ENCODE results near the gene PCGF2. TPM values are rescaled to one million over a fixed set of nuclear protein-coding genes. Genes with fewer than 3 reads are reported as not detected.

Gene PCGF2
- polyA plus RNA-seq, 4 donors = 7.6 to 30.2 (median 23.2) TPM

DNA sequence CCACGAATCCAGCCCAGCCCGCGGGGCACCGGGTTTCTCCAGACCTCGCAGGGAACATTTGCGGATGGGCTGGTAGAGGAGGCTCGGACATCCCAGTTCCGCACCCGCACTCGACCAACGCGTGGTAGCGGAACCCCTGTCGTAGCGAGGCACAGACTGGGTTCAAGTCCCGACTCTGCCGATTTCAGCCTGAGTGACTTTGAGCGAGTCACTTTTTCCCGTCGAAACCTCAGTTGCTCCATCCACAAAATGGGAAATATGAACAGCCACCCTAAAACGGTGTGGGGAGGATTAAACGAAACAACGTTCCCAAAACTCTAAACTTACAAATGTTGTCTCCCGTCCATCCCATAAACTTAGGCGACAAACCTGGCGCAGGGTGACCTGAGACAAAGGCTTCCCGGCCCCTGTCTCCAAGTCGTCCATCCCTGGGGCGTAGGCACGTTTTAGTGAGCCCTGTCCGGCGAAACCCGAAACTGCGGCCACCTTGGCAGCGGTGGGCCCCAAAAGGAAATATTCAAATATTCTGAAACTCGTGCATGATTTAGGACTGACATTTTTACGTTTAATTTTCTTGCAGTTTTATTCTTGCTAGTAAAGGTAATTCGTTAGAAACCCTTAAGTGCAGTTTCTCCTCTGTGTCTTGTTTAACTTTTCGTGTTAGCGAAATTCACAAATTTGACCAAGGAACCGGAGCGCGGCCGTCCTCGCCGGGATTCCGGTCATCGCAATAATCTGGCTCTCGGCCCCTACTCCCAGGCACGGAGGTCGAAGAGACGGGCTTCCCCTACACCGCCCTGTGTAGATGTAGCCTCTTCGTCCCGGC lies 45.0 kb downstream of the PCGF2 start:
- H3K27me3 ChIP-seq (ENCODE audit: control insufficient read depth in 3 of 3, insufficient read depth in 3 of 3, low read length in 3 of 3) = no peaks in the 10 kb centered on the region
- FAIRE-seq = no peak
- DNase-seq = no peak
- H3K27ac ChIP-seq (ENCODE audit: low read depth in 1 of 3, low read length in 2 of 3) = peak overlapping the region; percentile 95 to 98 (median 97)
- H3K4me1 ChIP-seq (ENCODE audit: control insufficient read depth in 3 of 3, insufficient read depth in 2 of 3, low read depth in 1 of 3, low read length in 2 of 3) = peaks cover 2 to 25% (median 2%) of the 10 kb centered on the region in 3 donors
- H3K4me3 ChIP-seq (ENCODE audit: low read depth in 1 of 3, low read length in 3 of 3) = peak overlapping the region; percentile 90 to 91 (median 90)
- H3K9me3 ChIP-seq (ENCODE audit: control insufficient read depth in 2 of 2, insufficient read depth in 1 of 2, low read depth in 1 of 2, low read length in 1 of 2) = no peaks in the 10 kb centered on the region
- WGBS, 3 donors = 1 to 2% (median 1%) methylated on average over 55 of the region's 55 CpGs
- H3K36me3 ChIP-seq (ENCODE audit: control insufficient read depth in 3 of 3, insufficient read depth in 2 of 3, low read depth in 1 of 3, low read length in 3 of 3) = peaks cover 0 to 11% (median 0%) of the 10 kb centered on the region in 3 donors

DNA sequence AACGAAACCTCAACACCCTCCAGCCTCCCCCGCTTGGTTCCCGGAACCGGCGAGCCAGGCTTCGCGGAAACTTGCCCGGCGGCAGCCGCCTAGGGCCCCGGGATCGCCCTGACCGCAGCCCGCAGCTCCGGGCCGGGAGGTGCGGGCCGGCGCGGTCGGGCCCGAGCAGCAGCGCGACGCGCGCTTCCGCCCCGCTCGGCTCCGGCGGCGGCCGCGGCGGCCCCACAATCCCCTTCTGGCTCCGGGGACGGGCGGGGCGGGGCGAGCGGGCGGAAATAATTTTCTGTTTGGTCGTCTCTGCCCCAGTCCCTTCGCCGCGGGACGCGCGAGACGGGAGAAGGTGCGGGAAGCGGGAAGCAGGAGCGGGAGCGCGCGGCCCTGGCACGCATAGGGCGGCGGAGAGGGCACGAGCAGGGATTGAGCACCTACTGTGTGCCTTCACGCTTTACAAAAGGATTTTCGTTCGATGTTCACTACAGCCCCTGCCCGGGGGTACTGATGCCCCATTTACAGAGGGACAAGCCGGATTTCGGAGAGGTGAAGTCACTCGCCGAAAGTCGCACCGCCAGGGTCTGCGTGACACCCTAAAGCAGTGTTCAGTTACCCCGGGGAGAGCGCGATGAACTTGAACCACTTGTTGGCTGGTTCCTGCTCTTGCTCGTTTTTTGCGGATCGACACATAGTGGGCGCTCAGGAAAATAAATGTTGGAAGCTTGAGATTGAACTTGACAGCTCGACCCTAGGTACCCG lies 45.8 kb downstream of the PCGF2 start:
- WGBS, 3 donors = 0 to 1% (median 1%) methylated on average over 51 to 81 of the region's 81 CpGs
- Histone ChIP-seq H3K9me3 (ENCODE audit: control insufficient read depth in 2 of 2, insufficient read depth in 1 of 2, low read depth in 1 of 2, low read length in 1 of 2) (no peaks in the 10 kb centered on the region), H3K27me3 (ENCODE audit: control insufficient read depth in 3 of 3, insufficient read depth in 3 of 3, low read length in 3 of 3) (no peaks in the 10 kb centered on the region), H3K4me3 (ENCODE audit: low read depth in 1 of 3, low read length in 3 of 3) (peak overlapping the region; percentile 72 to 90 (median 90)), H3K36me3 (ENCODE audit: control insufficient read depth in 3 of 3, insufficient read depth in 2 of 3, low read depth in 1 of 3, low read length in 3 of 3) (peaks cover 0 to 3% (median 0%) of the 10 kb centered on the region in 3 donors), H3K4me1 (ENCODE audit: control insufficient read depth in 3 of 3, insufficient read depth in 2 of 3, low read depth in 1 of 3, low read length in 2 of 3) (peaks cover 2 to 25% (median 2%) of the 10 kb centered on the region in 3 donors), H3K27ac (ENCODE audit: low read depth in 1 of 3, low read length in 2 of 3) (peak overlapping the region; percentile 95 to 98 (median 97))
- DNase-seq = peak; percentile 90 to 96
- FAIRE-seq = no peak

DNA sequence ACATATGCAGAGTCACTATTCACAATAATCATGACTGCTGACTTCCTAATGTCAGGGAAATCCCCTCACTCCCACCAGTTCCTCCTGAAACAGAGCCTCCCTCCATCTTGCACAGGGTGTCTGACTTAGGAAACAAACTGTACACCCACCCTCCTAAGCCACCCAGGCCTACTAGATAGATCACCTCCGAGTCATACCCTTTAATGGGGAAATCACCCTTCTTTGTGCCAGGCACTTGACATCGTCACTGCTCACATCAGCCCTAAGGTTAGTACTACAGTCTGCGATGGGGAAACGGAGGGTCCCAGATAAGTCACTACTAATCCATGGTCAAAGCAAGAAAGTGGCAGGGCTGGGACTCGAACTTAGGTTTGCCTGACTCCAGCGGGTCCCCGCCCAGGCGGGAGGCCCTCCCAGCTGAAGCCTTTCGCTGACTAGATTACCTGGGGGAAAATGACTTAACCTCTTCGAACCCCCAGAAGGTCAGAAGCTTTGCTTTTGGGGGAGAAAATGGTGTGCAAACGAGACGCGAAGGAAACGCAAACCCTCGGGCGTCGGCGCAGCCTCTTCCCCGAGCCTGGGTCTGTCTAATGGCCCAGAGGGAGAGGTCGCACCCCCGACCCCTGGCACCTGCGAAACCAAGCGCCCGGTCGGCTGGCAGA lies 46.5 kb downstream of the PCGF2 start:
- WGBS, 3 donors = 2% methylated on average over 25 of the region's 25 CpGs
- Histone ChIP-seq H3K36me3 (ENCODE audit: control insufficient read depth in 3 of 3, insufficient read depth in 2 of 3, low read depth in 1 of 3, low read length in 3 of 3) (no peaks in the 10 kb centered on the region), H3K27ac (ENCODE audit: low read depth in 1 of 3, low read length in 2 of 3) (peak overlapping the region; percentile 91 to 98 (median 95)), H3K4me1 (ENCODE audit: control insufficient read depth in 3 of 3, insufficient read depth in 2 of 3, low read depth in 1 of 3, low read length in 2 of 3) (peaks cover 2 to 25% (median 2%) of the 10 kb centered on the region in 3 donors), H3K27me3 (ENCODE audit: control insufficient read depth in 3 of 3, insufficient read depth in 3 of 3, low read length in 3 of 3) (no peaks in the 10 kb centered on the region), H3K9me3 (ENCODE audit: control insufficient read depth in 2 of 2, insufficient read depth in 1 of 2, low read depth in 1 of 2, low read length in 1 of 2) (no peaks in the 10 kb centered on the region), H3K4me3 (ENCODE audit: low read depth in 1 of 3, low read length in 3 of 3) (peak overlapping the region; percentile 72 to 90 (median 90))
- no peak for FAIRE-seq
- no peak for DNase-seq

DNA sequence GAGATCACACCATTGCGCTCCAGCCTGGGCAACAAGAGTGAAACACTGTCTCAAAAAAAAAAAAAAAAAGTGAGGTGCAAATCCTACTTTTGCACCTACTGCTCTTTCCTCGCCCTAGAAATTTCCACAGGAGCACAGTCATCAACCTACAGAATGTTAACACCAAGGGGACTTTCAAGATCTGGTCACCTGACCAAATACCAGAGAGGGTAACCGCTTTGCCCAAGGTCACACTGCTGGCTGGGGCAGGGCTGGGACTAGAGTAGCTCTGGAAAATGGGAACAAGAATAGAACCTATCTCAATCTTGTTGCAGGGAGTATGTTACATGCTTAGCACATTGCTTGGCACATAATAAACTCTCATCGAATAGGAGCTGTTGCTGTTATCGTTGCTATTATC lies 49.4 kb downstream of the PCGF2 start:
- FAIRE-seq = no peak

DNA sequence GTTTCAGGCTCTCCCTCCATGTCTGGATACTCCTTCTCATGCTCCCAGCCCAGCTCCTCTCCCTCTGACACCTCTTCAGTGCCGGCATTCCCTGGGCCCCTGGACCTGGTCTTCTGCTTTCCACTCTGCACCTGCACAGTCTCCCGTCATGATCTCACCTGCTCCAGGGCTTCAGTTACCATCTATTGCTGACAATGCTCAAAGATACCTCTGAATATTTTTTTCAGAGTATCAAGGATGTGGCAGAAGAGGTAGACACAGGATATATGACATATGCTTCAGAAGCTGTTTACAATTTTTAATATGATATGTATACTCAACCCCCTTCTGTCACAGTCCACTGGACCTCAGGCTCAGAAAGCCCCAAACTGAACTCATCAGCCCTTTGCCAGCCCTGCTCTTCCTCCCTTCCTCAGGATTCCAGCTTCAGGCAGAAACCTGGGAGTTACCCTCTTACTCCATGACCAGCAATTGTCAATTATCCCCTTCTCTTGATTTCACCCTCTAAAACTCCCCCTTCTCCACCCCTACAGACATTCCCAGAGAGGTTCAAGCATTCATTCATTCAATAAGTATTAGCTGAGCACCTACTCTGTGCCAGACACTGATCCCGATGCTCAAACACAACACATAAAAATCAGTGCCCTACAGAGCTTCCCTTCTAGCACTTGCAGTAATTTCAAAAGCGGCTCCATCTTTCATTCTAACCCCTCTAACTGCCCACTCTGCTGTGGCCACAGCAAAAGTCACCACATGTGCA lies 50.9 kb downstream of the PCGF2 start:
- no peak overlapping the region for H3K4me3 ChIP-seq (ENCODE audit: low read depth in 1 of 3, low read length in 3 of 3)
- H3K4me1 ChIP-seq (ENCODE audit: control insufficient read depth in 3 of 3, insufficient read depth in 2 of 3, low read depth in 1 of 3, low read length in 2 of 3) = peaks cover 2 to 24% (median 2%) of the 10 kb centered on the region in 3 donors
- FAIRE-seq (no peak), DNase-seq (no peak)
- no peak overlapping the region for H3K27ac ChIP-seq (ENCODE audit: low read depth in 1 of 3, low read length in 2 of 3)
- H3K9me3 ChIP-seq (ENCODE audit: control insufficient read depth in 2 of 2, insufficient read depth in 1 of 2, low read depth in 1 of 2, low read length in 1 of 2) = no peaks in the 10 kb centered on the region
- H3K27me3 ChIP-seq (ENCODE audit: control insufficient read depth in 3 of 3, insufficient read depth in 3 of 3, low read length in 3 of 3) = no peaks in the 10 kb centered on the region
- 66 to 80% (median 78%) methylated on average over 4 of the region's 4 CpGs for WGBS, 3 donors
- H3K36me3 ChIP-seq (ENCODE audit: control insufficient read depth in 3 of 3, insufficient read depth in 2 of 3, low read depth in 1 of 3, low read length in 3 of 3) = no peaks in the 10 kb centered on the region

More for the DNA sequence above, 49.4 kb downstream of the PCGF2 start:
- H3K4me1 ChIP-seq (ENCODE audit: control insufficient read depth in 3 of 3, insufficient read depth in 2 of 3, low read depth in 1 of 3, low read length in 2 of 3) = peaks cover 2 to 27% (median 2%) of the 10 kb centered on the region in 3 donors
- no peak overlapping the region for H3K4me3 ChIP-seq (ENCODE audit: low read depth in 1 of 3, low read length in 3 of 3)
- 84 to 91% (median 87%) methylated on average over 5 of the region's 5 CpGs for WGBS, 3 donors
- H3K36me3 ChIP-seq (ENCODE audit: control insufficient read depth in 3 of 3, insufficient read depth in 2 of 3, low read depth in 1 of 3, low read length in 3 of 3) = no peaks in the 10 kb centered on the region
- H3K27ac ChIP-seq (ENCODE audit: low read depth in 1 of 3, low read length in 2 of 3) = no peak overlapping the region
- no peaks in the 10 kb centered on the region for H3K9me3 ChIP-seq (ENCODE audit: control insufficient read depth in 2 of 2, insufficient read depth in 1 of 2, low read depth in 1 of 2, low read length in 1 of 2)
- DNase-seq = no peak
- H3K27me3 ChIP-seq (ENCODE audit: control insufficient read depth in 3 of 3, insufficient read depth in 3 of 3, low read length in 3 of 3) = no peaks in the 10 kb centered on the region

DNA sequence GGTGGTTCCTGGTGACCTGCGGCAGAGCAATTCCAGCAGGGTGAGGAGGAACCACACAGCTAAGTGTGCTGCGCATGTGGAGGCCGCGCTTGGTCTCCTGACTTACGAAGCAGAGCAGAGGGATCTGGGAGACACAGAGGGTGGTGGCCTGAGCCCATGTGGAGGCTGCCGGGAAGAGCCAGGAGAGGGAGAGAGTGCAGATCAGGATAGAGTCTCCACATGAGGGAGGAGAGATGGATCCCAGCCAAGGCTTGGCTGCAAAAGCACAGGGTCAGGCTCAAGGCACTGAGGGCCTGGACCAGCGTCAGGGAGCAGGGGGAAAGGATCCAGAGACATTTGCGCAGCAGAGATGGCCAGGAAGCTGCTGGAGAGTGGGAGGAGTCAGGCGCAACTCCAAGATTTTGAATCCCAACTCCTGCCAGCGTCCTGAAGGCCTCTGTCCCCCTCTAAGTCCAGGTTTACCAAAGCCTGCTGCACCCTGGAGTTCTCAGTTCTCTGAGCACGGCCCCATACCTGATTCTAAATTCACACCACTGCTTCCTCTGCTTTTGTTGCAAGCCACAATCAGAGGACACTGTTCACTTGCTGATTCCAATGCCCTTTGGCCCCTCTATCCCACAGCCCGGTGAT lies 54.3 kb downstream of the PCGF2 start:
- Histone ChIP-seq H3K27me3 (ENCODE audit: control insufficient read depth in 3 of 3, insufficient read depth in 3 of 3, low read length in 3 of 3) (no peaks in the 10 kb centered on the region), H3K4me3 (ENCODE audit: low read depth in 1 of 3, low read length in 3 of 3) (no peak overlapping the region), H3K9me3 (ENCODE audit: control insufficient read depth in 2 of 2, insufficient read depth in 1 of 2, low read depth in 1 of 2, low read length in 1 of 2) (no peaks in the 10 kb centered on the region), H3K4me1 (ENCODE audit: control insufficient read depth in 3 of 3, insufficient read depth in 2 of 3, low read depth in 1 of 3, low read length in 2 of 3) (peaks cover 0 to 19% (median 0%) of the 10 kb centered on the region in 3 donors), H3K36me3 (ENCODE audit: control insufficient read depth in 3 of 3, insufficient read depth in 2 of 3, low read depth in 1 of 3, low read length in 3 of 3) (no peaks in the 10 kb centered on the region), H3K27ac (ENCODE audit: low read depth in 1 of 3, low read length in 2 of 3) (peak overlapping the region in 2 of 3 donors; percentile 36 to 42)
- 27 to 49% (median 44%) methylated on average over 12 of the region's 12 CpGs for WGBS, 3 donors
- DNase-seq (peak; percentile 23 to 48), FAIRE-seq (no peak)

DNA sequence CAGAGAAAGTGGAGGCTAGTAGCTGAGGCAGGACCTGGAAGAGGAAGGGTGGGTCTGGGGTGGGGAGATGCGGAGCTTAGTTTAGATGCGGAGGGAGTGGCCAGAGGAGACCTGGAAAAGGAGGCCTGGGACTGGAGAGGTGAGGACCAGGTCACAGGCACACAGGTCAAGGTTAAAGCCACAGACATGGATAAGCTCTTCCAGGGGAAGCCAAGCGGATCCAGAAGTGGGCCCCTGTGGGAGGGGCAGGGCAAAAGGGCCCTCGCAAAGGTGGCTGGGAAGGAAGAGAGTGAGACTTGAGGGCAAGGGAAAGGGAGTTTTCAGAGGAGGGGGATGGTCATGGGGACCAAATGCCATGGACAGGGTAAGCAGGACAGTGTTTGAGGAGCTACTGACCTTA lies 57.0 kb downstream of the PCGF2 start:
- FAIRE-seq (no peak), DNase-seq (no peak)
- 76 to 82% (median 77%) methylated on average over 4 of the region's 4 CpGs for WGBS, 3 donors
- no peaks in the 10 kb centered on the region for H3K36me3 ChIP-seq (ENCODE audit: control insufficient read depth in 3 of 3, insufficient read depth in 2 of 3, low read depth in 1 of 3, low read length in 3 of 3)
- no peak overlapping the region for H3K4me3 ChIP-seq (ENCODE audit: low read depth in 1 of 3, low read length in 3 of 3)
- peaks cover 0 to 19% (median 0%) of the 10 kb centered on the region in 3 donors for H3K4me1 ChIP-seq (ENCODE audit: control insufficient read depth in 3 of 3, insufficient read depth in 2 of 3, low read depth in 1 of 3, low read length in 2 of 3)
- H3K9me3 ChIP-seq (ENCODE audit: control insufficient read depth in 2 of 2, insufficient read depth in 1 of 2, low read depth in 1 of 2, low read length in 1 of 2) = no peaks in the 10 kb centered on the region
- H3K27me3 ChIP-seq (ENCODE audit: control insufficient read depth in 3 of 3, insufficient read depth in 3 of 3, low read length in 3 of 3) = no peaks in the 10 kb centered on the region
- H3K27ac ChIP-seq (ENCODE audit: low read depth in 1 of 3, low read length in 2 of 3) = no peak overlapping the region
